Activated naive CD8-positive, alpha-beta T cell treated with anti-CD3 and anti-CD28 coated beads, Interleukin-2, amount 50 U/mL, for 16 hours (primary cell): ENCODE data around the gene TMEM245.
"Not testable (repeated sequence)": the region's sequence is repeated elsewhere in the genome, so short reads cannot be mapped to it uniquely, and the experiment has no call there.

ENCODE experiments used
- DNase-seq: peaks from one replicate; pipeline ENCODE4 v3.0.0-alpha.2; 2020; ENCODE audit warnings: low read depth, low spot score

TMEM245 gene

DNA sequence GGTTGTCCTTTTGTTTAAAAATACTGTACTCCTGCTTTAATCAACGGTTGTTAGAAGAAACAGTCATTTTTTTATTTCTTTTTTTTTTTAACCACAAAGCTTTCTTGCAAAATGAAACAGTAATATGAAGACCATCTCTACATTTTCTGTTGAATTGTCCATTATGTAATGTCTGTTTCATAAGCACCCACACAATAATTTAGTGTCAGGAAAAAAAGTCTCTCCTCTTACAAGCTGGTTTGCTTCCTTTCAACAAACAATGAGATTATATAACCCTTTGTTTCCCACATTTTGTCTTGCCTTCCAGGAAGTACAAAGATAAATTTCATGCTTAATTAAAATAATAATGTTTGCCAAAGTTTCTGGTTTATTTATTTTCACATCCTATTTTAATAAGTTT, 123.1 kb downstream of the TMEM245 start:
- no peak for DNase-seq

GRCh38 chr9:108994695-108995094, 125.1 kb downstream of the TMEM245 start:
- DNase-seq = no peak

- no peak for DNase-seq
Observed at GRCh38 chr9:108991479-108991878, 128.3 kb downstream of the TMEM245 start.

- DNase-seq = no peak
Observed at GRCh38 chr9:108983885-108984284, 135.9 kb downstream of the TMEM245 start.

GRCh38 chr9:108980893-108981292, 138.9 kb downstream of the TMEM245 start:
- no peak for DNase-seq

- no peak for DNase-seq
Observed at GRCh38 chr9:108978205-108978604, 141.5 kb downstream of the TMEM245 start.

- DNase-seq = no peak
Observed at GRCh38 chr9:108973895-108974294, 145.9 kb downstream of the TMEM245 start.

GRCh38 chr9:108972626-108973209, 147.0 kb downstream of the TMEM245 start:
- no peak for DNase-seq

GRCh38 chr9:108972186-108972585, 147.6 kb downstream of the TMEM245 start:
- DNase-seq = no peak

GRCh38 chr9:108971392-108971791, 148.4 kb downstream of the TMEM245 start:
- DNase-seq = not testable (repeated sequence)

DNA sequence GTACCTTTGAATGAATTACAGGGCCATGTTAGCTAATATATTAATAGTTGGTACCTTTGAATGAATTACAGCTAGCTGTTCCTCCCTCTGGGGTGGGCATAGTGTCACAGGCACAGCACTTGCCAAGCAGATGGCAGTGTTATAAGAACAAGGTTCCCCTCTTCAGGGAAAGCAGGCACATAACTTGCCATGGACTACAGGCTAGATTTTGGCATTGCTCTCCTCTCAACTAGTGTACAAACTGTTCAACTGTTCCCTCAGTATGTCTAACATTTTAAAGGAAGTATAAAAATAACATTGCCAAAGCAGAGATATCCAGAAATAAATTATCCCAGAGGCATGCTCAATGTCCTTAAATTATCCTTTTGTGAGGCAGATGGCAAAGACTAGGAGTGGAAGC, 151.8 kb downstream of the TMEM245 start:
- no peak for DNase-seq
